Heart left ventricle (tissue), 16 donors: ENCODE measurements around the gene CARD18. TPM values are rescaled to one million over a fixed set of nuclear protein-coding genes. Genes with fewer than 3 reads are reported as not detected.
A peak's percentile ranks its signal among the peaks of the same experiment; 100 is the strongest.

Experiments used
- ATAC-seq, 4 donors: fragments of 200-7000 bp; cut with Tn5 transposase; one replicate each; pipeline ENCODE4 v1.9.1; 2020 to 2022; ENCODE audit warnings: moderate library complexity in 4 of 4, mild to moderate bottlenecking in 3 of 4, moderate number of reproducible peaks in 1 of 4
- DNase-seq, 5 donors: peaks; one replicate each; pipeline ENCODE4 v3.0.0-alpha.2; 2020
- H3K27ac ChIP-seq, 12 donors: fragments of 200-600 bp; sonication (generic) in 4 of 12; one replicate each; pipeline versions ENCODE4 v1.5.0 to v1.8.0; 2016 to 2022; ENCODE audit warnings: mild to moderate bottlenecking in 2 of 12
- H3K27me3 ChIP-seq, 9 donors: fragments of 200-600 bp; sonication (generic) in 2 of 9; one replicate each; pipeline versions ENCODE4 v1.5.1 to v1.8.0; 2016 to 2022; ENCODE audit warnings: mild to moderate bottlenecking in 3 of 9
- H3K36me3 ChIP-seq, 9 donors: fragments of 200-600 bp; sonication (generic) in 2 of 9; one replicate each; pipeline versions ENCODE4 v1.5.0 to v1.8.0; 2018 to 2022; ENCODE audit warnings: mild to moderate bottlenecking in 2 of 9
- H3K4me1 ChIP-seq, 12 donors: fragments of 200-600 bp; sonication (generic) in 4 of 12; one replicate each; pipeline versions ENCODE4 v1.5.0 to v1.8.0; 2016 to 2022; ENCODE audit warnings: mild to moderate bottlenecking in 3 of 12
- H3K4me3 ChIP-seq, 12 donors: fragments of 200-600 bp; sonication (generic) in 4 of 12; one replicate each; pipeline versions ENCODE4 v1.5.0 to v1.8.0; 2017 to 2022; ENCODE audit warnings: mild to moderate bottlenecking in 9 of 12, moderate library complexity in 4 of 12
- H3K9me3 ChIP-seq, 12 donors: fragments of 200-600 bp; sonication (generic) in 4 of 12; one replicate each; pipeline versions ENCODE4 v1.5.0 to v1.8.0; 2016 to 2022; ENCODE audit warnings: mild to moderate bottlenecking in 1 of 12
- CTCF ChIP-seq, 12 donors: fragments of 200-600 bp; sonication (generic) in 4 of 12; IDR thresholded peaks; one replicate each; pipeline versions ENCODE4 v1.5.0 to v1.8.0; 2018 to 2022; ENCODE audit warnings: antibody characterized with exemption in 12 of 12, mild to moderate bottlenecking in 5 of 12
- POLR2A ChIP-seq, 2 donors: fragments of 450-650 bp; IDR thresholded peaks; one replicate each; pipeline ENCODE4 v1.6.1; 2017; ENCODE audit warnings: antibody characterized with exemption in 2 of 2, mild to moderate bottlenecking in 2 of 2, moderate library complexity in 2 of 2
- WGBS, 4 donors: extraction: QIAGEN DNeasy Blood & Tissue Kit in 2 of 4; methylation state at CpG; one replicate each; pipeline versions ENCODE4 v1.1.5 to v1.1.7; 2013 to 2018; 5-methylcytosine and 5-hydroxymethylcytosine counted together
- intact Hi-C, 10 donors: fragments of 100-400 bp; cut with DNase I; formaldehyde crosslinking; loops; one replicate each; pipeline versions ENCODE4 v1.11.1 to v1.14.2; 2022
- polyA plus RNA-seq, 2 donors: library from polyadenylated mRNA; stranded (reverse); fragments of 200-250 nt; gene quantifications; one replicate each; pipeline ENCODE4 v1.2.3, GENCODE V29; 2013
- total RNA-seq, 9 donors: library from RNA; depleted of rRNA in 2 of 9; stranded (reverse); fragments of >200 nt in 2 of 9; fragmentation: NEBNext Ultra II Directional in 3 of 9; extraction: Animal tissue kit (Norgen Biotek cat#: 25700) in 3 of 9; gene quantifications; one replicate each; pipeline versions ENCODE4 v1.1.0 to v1.2.4, GENCODE V29; 2016 to 2023
- donor health status: ischemic (EF 13 %, LVEDD 7.1; RV severe dilation, severe dysfunction).
- donor health status: healthy with polysubstance abuse.
- donor health status: DM: no; HTN: yes; CAD: no.
- donor health status: DM: no; HTN: no; CAD: no.
- donor health status: ischemic (EF 25% LVEDD 6.9; RV normal size, moderate dysfunction).
- donor health status: ischemic (EF 25% LVEDD 5.7; RV mildly dilated, moderate dysfunction).
- donor health status: healthy.
- donor health status: DM: yes; HTN: yes; CAD: no.
- donor health status: ischemic (EF 35%, LVEDD 5.7; RV mildly dilated, moderate dysfunction).
- donor health status: nonischemic (EF 11% LVEDD 7.7; RV severe dilation, severe dysfunction).
- donor health status: DM: yes; HTN: yes; CAD: no.
- donor health status: PGD.
- donor health status: ischemic (EF 29% LVEDD 5.4; RV normal size, mild dysfunction).
- donor health status: nonischemic (EF 23%, LVEDD 6.1; RV moderate dilation, normal function).

Gene CARD18
- total and polyA plus RNA-seq, 11 donors: 0.91 TPM; not detected in 10

DNA sequence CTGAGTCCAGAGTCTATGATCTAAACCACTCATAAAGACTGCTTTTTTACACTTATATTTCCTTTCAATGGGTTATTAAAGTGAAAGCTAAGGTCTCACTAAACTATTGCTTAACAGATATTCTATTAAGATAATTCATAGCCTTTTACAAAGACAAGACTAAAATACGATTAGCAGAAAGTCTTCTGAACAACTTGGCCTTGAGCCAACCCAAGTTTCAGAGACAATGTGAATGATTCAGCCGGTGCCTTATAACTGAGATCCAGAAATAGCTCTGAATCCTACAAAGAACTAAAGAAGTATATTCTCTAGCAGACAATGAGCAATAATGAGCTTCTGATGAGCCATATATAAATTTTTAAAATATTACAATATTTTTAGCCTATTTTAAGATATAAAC, 41.5 kb upstream of the CARD18 start:
- DNase-seq (peak in 1 of 5 donors; percentile 11), ATAC-seq (no peak)
- 0 to 6% (median 2%) methylated on average over 2 of the region's 2 CpGs for WGBS, 4 donors
- Histone ChIP-seq H3K9me3 (no peaks in the 10 kb centered on the region), H3K4me3 (no peak overlapping the region), H3K27ac (peak overlapping the region in 1 of 12 donors; percentile 83), H3K4me1 (peaks cover 0 to 25% (median 0%) of the 10 kb centered on the region in 12 donors), H3K27me3 (no peaks in the 10 kb centered on the region), H3K36me3 (no peaks in the 10 kb centered on the region)
- intact Hi-C loops: no loop called here
- no peak for TF ChIP-seq CTCF (IDR thresholded peaks at IDR 0.05)
- no peak for TF ChIP-seq POLR2A (IDR thresholded peaks at IDR 0.05)

- Histone ChIP-seq H3K36me3 (no peaks in the 10 kb centered on the region), H3K4me3 (no peak overlapping the region), H3K27ac (peak overlapping the region in 1 of 12 donors; percentile 83), H3K9me3 (no peaks in the 10 kb centered on the region), H3K27me3 (no peaks in the 10 kb centered on the region), H3K4me1 (peaks cover 0 to 25% (median 0%) of the 10 kb centered on the region in 12 donors)
- 59 to 66% (median 63%) methylated on average over 5 of the region's 5 CpGs for WGBS, 4 donors
- DNase-seq (no peak), ATAC-seq (no peak)
- TF ChIP-seq POLR2A (IDR thresholded peaks at IDR 0.05) (no peak), CTCF (IDR thresholded peaks at IDR 0.05) (no peak)
- intact Hi-C loops: no loop called here
Measured at GRCh38 chr11:105179542-105180278, 40.1 kb upstream of the CARD18 start.

- intact Hi-C loops: no loop called here
- Histone ChIP-seq H3K4me1 (peaks cover 0 to 20% (median 0%) of the 10 kb centered on the region in 12 donors), H3K27ac (no peak overlapping the region), H3K9me3 (no peaks in the 10 kb centered on the region), H3K36me3 (no peaks in the 10 kb centered on the region), H3K27me3 (no peaks in the 10 kb centered on the region), H3K4me3 (no peak overlapping the region)
- TF ChIP-seq POLR2A (IDR thresholded peaks at IDR 0.05) (no peak), CTCF (IDR thresholded peaks at IDR 0.05) (no peak)
- ATAC-seq: no peak
- DNase-seq: no peak
Measured at GRCh38 chr11:105177658-105178057, 38.1 kb upstream of the CARD18 start.

DNA sequence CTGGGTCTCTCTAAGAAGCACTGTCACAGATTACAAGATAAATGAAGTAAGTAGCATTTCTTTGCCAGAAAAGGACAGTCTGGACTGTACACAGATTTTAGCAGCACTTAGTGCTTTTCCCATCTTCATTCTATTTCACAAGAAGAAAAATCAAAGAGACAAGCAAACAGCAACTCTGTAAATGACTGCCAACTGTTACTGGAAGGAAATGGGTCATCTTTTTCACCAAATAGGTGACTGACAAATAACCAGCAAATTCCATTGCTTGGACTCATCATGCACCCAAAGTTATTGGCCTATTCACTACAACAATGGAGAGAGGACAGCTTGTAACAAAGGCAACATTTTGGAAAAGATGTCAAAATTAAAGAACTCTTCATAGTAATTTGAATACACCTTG, 28.9 kb upstream of the CARD18 start:
- no peak for ATAC-seq
- Histone ChIP-seq H3K27me3 (no peaks in the 10 kb centered on the region), H3K36me3 (no peaks in the 10 kb centered on the region), H3K4me1 (no peaks in the 10 kb centered on the region), H3K4me3 (no peak overlapping the region), H3K9me3 (peaks cover 0 to 16% (median 0%) of the 10 kb centered on the region in 12 donors), H3K27ac (no peak overlapping the region)
- TF ChIP-seq CTCF (IDR thresholded peaks at IDR 0.05) (no peak), POLR2A (IDR thresholded peaks at IDR 0.05) (no peak)
- no peak for DNase-seq
- intact Hi-C loops: no loop called here
